Upper lobe of right lung (tissue), 1 donor: ENCODE data around the gene RHBDL1. TPM values are rescaled to one million over a fixed set of nuclear protein-coding genes. Genes with fewer than 3 reads are reported as not detected.

Experiments used
- ATAC-seq: fragments of 200-7000 bp; cut with Tn5 transposase; one replicate; pipeline ENCODE4 v1.9.1; 2020; ENCODE audit warnings: mild to moderate bottlenecking, moderate library complexity
- DNase-seq: peaks from one replicate; pipeline ENCODE4 v3.0.0-alpha.2; 2020
- H3K27ac ChIP-seq: fragments of 200-600 bp; one replicate; pipeline ENCODE4 v1.8.0; 2022
- H3K27me3 ChIP-seq: fragments of 200-600 bp; one replicate; pipeline ENCODE4 v1.8.0; 2022; ENCODE audit warnings: mild to moderate bottlenecking
- H3K36me3 ChIP-seq: fragments of 200-600 bp; one replicate; pipeline ENCODE4 v1.8.0; 2022
- H3K4me1 ChIP-seq: fragments of 200-600 bp; one replicate; pipeline ENCODE4 v1.8.0; 2022
- H3K4me3 ChIP-seq: fragments of 200-600 bp; one replicate; pipeline ENCODE4 v1.8.0; 2022; ENCODE audit warnings: mild to moderate bottlenecking
- H3K9me3 ChIP-seq: fragments of 200-600 bp; one replicate; pipeline ENCODE4 v1.8.0; 2022
- CTCF ChIP-seq: fragments of 200-600 bp; IDR thresholded peaks from one replicate; pipeline ENCODE4 v1.8.0; 2022; ENCODE audit warnings: antibody characterized with exemption
- intact Hi-C: fragments of 100-400 bp; cut with DNase I; formaldehyde crosslinking; loops from one replicate; pipeline ENCODE4 v1.11.0; 2022
- total RNA-seq: library from RNA; stranded (reverse); fragmentation: NEBNext Ultra II Directional; extraction: Animal tissue kit (Norgen Biotek cat#: 25700); gene quantifications from one replicate; pipeline ENCODE4 v1.2.1, GENCODE V29; 2021
- donor health status: DM: no; HTN: yes; CAD: no; lungs with severe emphysema.

RHBDL1 gene
- total RNA-seq, 1 donor from 2014 or later: 2.0 TPM

- Histone ChIP-seq H3K9me3 (no peaks in the 10 kb centered on the region), H3K27me3 (no peaks in the 10 kb centered on the region), H3K4me1 (peaks cover 15% of the 10 kb centered on the region), H3K4me3 (no peak overlapping the region), H3K27ac (no peak overlapping the region), H3K36me3 (peaks cover 40% of the 10 kb centered on the region)
- intact Hi-C loops: no loop called here
- no peak for TF ChIP-seq CTCF
- no peak for DNase-seq
- ATAC-seq: no peak
Measured at GRCh38 chr16:672851-673250, 2.6 kb upstream of the RHBDL1 start.

- Histone ChIP-seq H3K4me1 (peaks cover 15% of the 10 kb centered on the region), H3K36me3 (peaks cover 40% of the 10 kb centered on the region), H3K27me3 (no peaks in the 10 kb centered on the region), H3K4me3 (no peak overlapping the region), H3K9me3 (no peaks in the 10 kb centered on the region), H3K27ac (no peak overlapping the region)
- intact Hi-C loops: no loop called here
- ATAC-seq (no peak), DNase-seq (no peak)
- TF ChIP-seq CTCF: no peak
Measured at GRCh38 chr16:673399-673991, 2.0 kb upstream of the RHBDL1 start.

GRCh38 chr16:674214-674881 is 1.1 kb upstream of the RHBDL1 start:
- Histone ChIP-seq H3K4me3 (no peak overlapping the region), H3K27ac (no peak overlapping the region), H3K9me3 (no peaks in the 10 kb centered on the region), H3K27me3 (no peaks in the 10 kb centered on the region), H3K4me1 (peaks cover 10% of the 10 kb centered on the region), H3K36me3 (peaks cover 40% of the 10 kb centered on the region)
- intact Hi-C loops: no loop called here
- no peak for TF ChIP-seq CTCF
- ATAC-seq (no peak), DNase-seq (no peak)

- intact Hi-C loops: no loop called here
- Histone ChIP-seq H3K27ac (no peak overlapping the region), H3K4me3 (peak overlapping the region; percentile 28), H3K27me3 (no peaks in the 10 kb centered on the region), H3K4me1 (peaks cover 13% of the 10 kb centered on the region), H3K9me3 (no peaks in the 10 kb centered on the region), H3K36me3 (peaks cover 26% of the 10 kb centered on the region)
- ATAC-seq (no peak), DNase-seq (no peak)
- no peak for TF ChIP-seq CTCF
Measured at GRCh38 chr16:675884-676564, 553 bp downstream of the RHBDL1 start.

DNA sequence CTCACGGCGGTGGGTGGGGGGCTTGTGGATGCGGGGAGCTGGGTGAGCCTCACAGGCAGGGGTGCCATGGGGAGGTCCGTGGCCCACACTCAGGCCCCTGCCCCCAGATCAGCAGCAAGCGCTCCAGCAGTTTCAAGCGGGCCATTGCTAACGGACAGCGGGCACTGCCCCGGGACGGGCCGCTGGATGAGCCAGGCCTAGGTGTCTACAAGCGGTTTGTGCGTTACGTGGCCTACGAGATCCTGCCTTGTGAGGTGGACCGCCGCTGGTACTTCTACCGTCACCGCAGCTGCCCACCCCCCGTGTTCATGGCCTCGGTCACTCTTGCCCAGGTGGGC is 1.1 kb downstream of the RHBDL1 start:
- H3K27ac ChIP-seq: no peak overlapping the region
- H3K36me3 ChIP-seq: peaks cover 22% of the 10 kb centered on the region
- intact Hi-C loops: no loop called here
- H3K4me1 ChIP-seq: peaks cover 18% of the 10 kb centered on the region
- H3K9me3 ChIP-seq: no peaks in the 10 kb centered on the region
- ATAC-seq (no peak), DNase-seq (no peak)
- H3K4me3 ChIP-seq: no peak overlapping the region
- no peaks in the 10 kb centered on the region for H3K27me3 ChIP-seq
- no peak for TF ChIP-seq CTCF
